Testis (tissue), 2 donors: ENCODE results near the gene C2orf68.

Experiments used
- CTCF ChIP-seq, 3 experiments: fragments of 450-650 bp in 2 of 3; fragments of 200-600 bp in 1 of 3; sonication (generic) in 1 of 3; IDR thresholded peaks; one replicate each; pipeline ENCODE4 v1.5.1; 2016 to 2019; ENCODE audit warnings: antibody characterized with exemption in 3 of 3, mild to moderate bottlenecking in 2 of 3, moderate library complexity in 1 of 3
- POLR2A ChIP-seq: fragments of 450-650 bp; IDR thresholded peaks from one replicate; pipeline ENCODE4 v1.6.1; 2017; ENCODE audit warnings: antibody characterized with exemption, mild to moderate bottlenecking, moderate library complexity

GRCh38 chr2:85596026-85596333 is 15.9 kb downstream of the C2orf68 start:
- no peak for TF ChIP-seq CTCF (IDR thresholded peaks at IDR 0.05)
- TF ChIP-seq POLR2A: no peak
